HTR-8/SVneo (cell line): ENCODE measurements around the gene PEG3.

Experiments
- DNase-seq: peaks from one replicate; pipeline ENCODE4 v3.0.0; 2011; ENCODE audit warnings: low spot score, mixed read lengths; ENCODE audit not compliant: insufficient read length
- FAIRE-seq: peaks from 2 replicates; lab custom pipeline; 2011; peaks lifted over from hg19 to GRCh38; lab: Jason Lieb, UNC

Gene PEG3

GRCh38 chr19:56813531-56813930 is 27.0 kb downstream of the PEG3 start:
- DNase-seq (no peak), FAIRE-seq (no peak)

- DNase-seq (no peak), FAIRE-seq (no peak)
Observed at GRCh38 chr19:56811480-56811879, 29.0 kb downstream of the PEG3 start.

GRCh38 chr19:56810260-56810659 is 30.3 kb downstream of the PEG3 start:
- FAIRE-seq: no peak
- no peak for DNase-seq

- FAIRE-seq: no peak
- no peak for DNase-seq
Observed at GRCh38 chr19:56808717-56809392, 31.7 kb downstream of the PEG3 start.

DNA sequence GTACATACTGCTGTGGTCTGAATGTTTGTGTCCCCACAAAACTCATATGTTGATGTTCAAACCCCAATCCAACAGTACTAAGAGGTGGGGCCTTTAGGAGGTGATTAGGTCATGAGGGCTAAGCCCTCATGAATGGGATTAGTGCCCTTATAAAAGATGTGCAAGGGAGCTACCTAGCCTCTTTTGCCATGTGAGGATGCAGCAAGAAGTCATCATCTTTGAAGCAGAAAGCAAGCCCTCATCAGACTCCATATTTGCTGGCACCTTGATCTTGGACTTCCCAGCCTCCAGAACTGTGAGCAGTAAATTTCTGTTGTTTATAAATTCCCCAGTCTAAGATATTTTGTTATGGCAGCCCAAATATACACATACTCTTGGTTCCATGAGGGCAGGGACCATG is 33.9 kb downstream of the PEG3 start:
- DNase-seq (no peak), FAIRE-seq (no peak)
